H1 (cell line): ENCODE data around the gene CRAT. TPM values are rescaled to one million over a fixed set of nuclear protein-coding genes. Genes with fewer than 3 reads are reported as not detected.

Source experiments
- NANOG ChIP-seq: IDR thresholded peaks from 2 replicates; pipeline ENCODE4 v1.6.1; 2011; ENCODE audit warnings: low read length, low read depth, mild to moderate bottlenecking, inconsistent platforms; ENCODE audit not compliant: insufficient read depth, poor library complexity, severe bottlenecking
- SIRT6 ChIP-seq: IDR thresholded peaks from one replicate; pipeline ENCODE4 v1.7.1; 2012; ENCODE audit warnings: low read length, inconsistent platforms
- TAF7 ChIP-seq: optimal IDR thresholded peaks from 2 replicates; pipeline ENCODE3; 2011; ENCODE audit warnings: low read depth, mild to moderate bottlenecking, inconsistent platforms, low read length, moderate library complexity, borderline replicate concordance
- TEAD4 ChIP-seq: IDR thresholded peaks from 2 replicates; pipeline ENCODE4 v1.6.1; 2012; ENCODE audit warnings: low read depth, low read length, inconsistent platforms, mixed read lengths
- polyA plus RNA-seq, 7 experiments: library from polyadenylated mRNA; depleted of rRNA in 3 of 7; stranded (reverse) in 5 of 7; unstranded in 2 of 7; fragments of >200 nt in 5 of 7; fragments of 200-250 nt in 2 of 7; gene quantifications; 1 replicate in 5 of 7; 2 replicates in 1 of 7; 4 replicates in 1 of 7; pipeline versions ENCODE4 v1.2.1 to v1.2.3, GENCODE V29; 2011 to 2013; ENCODE audit warnings: missing spikeins in 2 of 7, mixed read lengths in 2 of 7
- total RNA-seq: library from RNA; stranded (reverse); fragmentation: NEBNext Ultra II Directional; extraction: Animal tissue kit (Norgen Biotek cat#: 25700); gene quantifications from 2 replicates; pipeline ENCODE4 v1.2.1, GENCODE V29; 2021

Gene CRAT
- total and polyA plus RNA-seq, 2 of the 8 experiments (the other 6 are each of a cell fraction or from before 2014, with no cell fraction given): 8.2 to 17.3 TPM

DNA sequence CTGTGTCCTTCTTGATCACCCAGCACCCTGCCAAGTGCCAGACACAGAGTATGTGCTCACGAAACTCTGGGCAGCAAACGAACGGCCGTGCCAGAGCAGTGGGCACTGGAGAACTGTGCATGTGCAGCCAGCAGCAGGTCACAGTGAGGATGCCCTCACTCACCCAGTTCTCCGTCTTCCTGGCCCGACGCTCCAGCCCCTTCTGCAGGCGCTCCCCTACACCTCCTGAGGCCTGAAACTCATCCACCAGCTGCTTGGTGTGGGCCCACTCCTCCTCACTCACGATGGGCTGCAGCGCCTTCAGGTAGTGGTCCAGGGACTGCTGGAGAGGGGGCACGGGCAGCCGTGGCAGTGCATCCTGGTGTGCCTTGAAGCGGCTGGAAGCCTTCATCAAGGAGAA lies 2.9 kb downstream of the CRAT start (continued):
- TF ChIP-seq SIRT6 (no peak), TEAD4 (no peak), NANOG (no peak), TAF7 (no peak)
